ENCODE measurements around the gene PRDM2.

DNA sequence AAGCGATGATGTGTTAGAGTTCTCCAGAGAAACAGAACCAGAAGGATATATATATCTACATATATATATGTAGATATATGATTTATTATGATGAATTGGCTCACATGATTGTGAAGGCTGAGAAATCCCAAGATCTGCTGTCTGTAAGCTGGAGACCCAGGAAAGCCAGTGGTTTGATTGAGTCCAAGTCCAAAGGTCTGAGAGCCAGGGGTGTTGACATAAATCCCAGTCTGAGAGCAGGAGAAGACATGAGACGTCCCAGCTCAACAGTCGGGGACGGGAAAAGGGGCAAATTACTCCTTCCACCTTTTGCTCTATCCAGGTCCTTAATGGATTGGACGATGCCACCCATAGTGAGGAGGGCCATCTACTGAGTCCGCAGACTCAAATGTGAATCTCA, 126.6 kb downstream of the PRDM2 start:
- no peak for TF ChIP-seq EZH2phosphoT487 (IDR thresholded peaks at IDR 0.05; ENCODE audit: insufficient read depth, low read depth)
- no peak for TF ChIP-seq EZH2 (IDR thresholded peaks at IDR 0.05; ENCODE audit: insufficient read depth, poor library complexity, severe bottlenecking)
